Calu3 (cell line): ENCODE results near the gene ABLIM2. TPM values are rescaled to one million over a fixed set of nuclear protein-coding genes. Genes with fewer than 3 reads are reported as not detected.

Experiments used
- BruUV-seq: library from RNA; stranded (reverse); fragments of 400-500 nt; replicated peaks from 2 replicates; lab custom pipeline; 2021; lab: Mats Ljungman, UMichigan
- CTCF ChIA-PET: fragments of 300-600 bp; sonication (Branson Sonifier 250); formaldehyde crosslinking; loops from one replicate; lab custom pipeline; 2022; ENCODE audit warnings: antibody characterized with exemption; lab: Charles Lee
- DNase-seq: peaks from one replicate; pipeline ENCODE4 v3.0.0; 2022
- H3K27ac Mint-ChIP-seq: one replicate; pipeline ENCODE4 v1.8.0; 2022; ENCODE audit warnings: mixed read lengths; ENCODE audit not compliant: unreplicated experiment
- H3K27me3 Mint-ChIP-seq: one replicate; pipeline ENCODE4 v1.8.0; 2022; ENCODE audit warnings: mixed read lengths; ENCODE audit not compliant: unreplicated experiment
- H3K36me3 Mint-ChIP-seq: one replicate; pipeline ENCODE4 v1.8.0; 2022; ENCODE audit warnings: mild to moderate bottlenecking, moderate library complexity, mixed read lengths; ENCODE audit not compliant: insufficient read depth, unreplicated experiment
- H3K4me1 Mint-ChIP-seq: one replicate; pipeline ENCODE4 v1.8.0; 2022; ENCODE audit warnings: mild to moderate bottlenecking, low read depth, mixed read lengths; ENCODE audit not compliant: unreplicated experiment
- H3K4me3 Mint-ChIP-seq: one replicate; pipeline ENCODE4 v1.8.0; 2022; ENCODE audit warnings: mild to moderate bottlenecking, low read depth, moderate library complexity, mixed read lengths; ENCODE audit not compliant: unreplicated experiment
- H3K9me3 Mint-ChIP-seq: one replicate; pipeline ENCODE4 v1.8.0; 2022; ENCODE audit warnings: low read depth, mixed read lengths; ENCODE audit not compliant: unreplicated experiment
- CTCF ChIP-seq: fragments of 200-600 bp; IDR thresholded peaks from one replicate; pipeline ENCODE4 v1.8.0; 2022; ENCODE audit warnings: antibody characterized with exemption; ENCODE audit not compliant: unreplicated experiment
- intact Hi-C: fragments of 100-400 bp; cut with micrococcal nuclease; formaldehyde crosslinking; loops from one replicate; pipeline ENCODE4 v1.10.0; 2022; ENCODE audit not compliant: unreplicated experiment
- total RNA-seq: library from RNA; stranded (reverse); gene quantifications from 2 replicates; pipeline ENCODE4 v1.2.3, GENCODE V29; 2022

ABLIM2 gene
- total RNA-seq, 1 experiment from 2014 or later: 1.0 TPM

GRCh38 chr4:7967063-7967440 lies 191.6 kb downstream of the ABLIM2 start:
- CTCF ChIA-PET: interaction anchor here (0.5 kb wide), 1 partner anchor 216 kb away, joined by 3 read pairs; no protein-coding TSS in a partner anchor
- no peak for DNase-seq
- H3K27me3 Mint-ChIP-seq: no peaks in the 10 kb centered on the region
- intact Hi-C loops: no loop called here
- peak overlapping the region; percentile 50 for H3K27ac Mint-ChIP-seq
- H3K36me3 Mint-ChIP-seq: peaks cover 38% of the 10 kb centered on the region
- H3K9me3 Mint-ChIP-seq: no peaks in the 10 kb centered on the region
- H3K4me3 Mint-ChIP-seq: no peak overlapping the region
- no TSS peak for BruUV-seq
- peaks cover 58% of the 10 kb centered on the region for H3K4me1 Mint-ChIP-seq
- TF ChIP-seq CTCF: no peak

GRCh38 chr4:7966281-7967062 lies 192.1 kb downstream of the ABLIM2 start:
- H3K9me3 Mint-ChIP-seq: no peaks in the 10 kb centered on the region
- H3K4me3 Mint-ChIP-seq: no peak overlapping the region
- CTCF ChIA-PET: no interaction called here
- DNase-seq: no peak
- peak overlapping the region; percentile 85 for H3K27ac Mint-ChIP-seq
- no peaks in the 10 kb centered on the region for H3K27me3 Mint-ChIP-seq
- BruUV-seq: no TSS peak
- intact Hi-C loops: no loop called here
- peaks cover 55% of the 10 kb centered on the region for H3K4me1 Mint-ChIP-seq
- H3K36me3 Mint-ChIP-seq: peaks cover 33% of the 10 kb centered on the region
- no peak for TF ChIP-seq CTCF

GRCh38 chr4:7964890-7965662 lies 193.5 kb downstream of the ABLIM2 start:
- Mint-ChIP-seq H3K27ac (peak overlapping the region; percentile 85), H3K4me3 (peak overlapping the region; percentile 24), H3K27me3 (no peaks in the 10 kb centered on the region), H3K36me3 (peaks cover 23% of the 10 kb centered on the region), H3K9me3 (no peaks in the 10 kb centered on the region), H3K4me1 (peaks cover 58% of the 10 kb centered on the region)
- BruUV-seq: no TSS peak
- CTCF ChIA-PET: interaction anchor here (1.0 kb wide), 1 partner anchor 13 kb away, joined by 4 read pairs; no protein-coding TSS in a partner anchor
- no peak for TF ChIP-seq CTCF
- intact Hi-C loops: no loop called here
- DNase-seq: peak; percentile 76

- H3K27me3 Mint-ChIP-seq: no peaks in the 10 kb centered on the region
- no peaks in the 10 kb centered on the region for H3K9me3 Mint-ChIP-seq
- H3K4me1 Mint-ChIP-seq: peaks cover 51% of the 10 kb centered on the region
- no peak for TF ChIP-seq CTCF
- H3K27ac Mint-ChIP-seq: peak overlapping the region; percentile 85
- intact Hi-C loops: no loop called here
- H3K36me3 Mint-ChIP-seq: peaks cover 17% of the 10 kb centered on the region
- BruUV-seq: no TSS peak
- peak overlapping the region; percentile 24 for H3K4me3 Mint-ChIP-seq
- DNase-seq: no peak
- CTCF ChIA-PET: interaction anchor here (1.0 kb wide), 1 partner anchor 14 kb away, joined by 4 read pairs; no protein-coding TSS in a partner anchor
Measured at GRCh38 chr4:7964459-7964858, 194.2 kb downstream of the ABLIM2 start.
